Measurements from ENCODE around the gene HBS1L.

DNA sequence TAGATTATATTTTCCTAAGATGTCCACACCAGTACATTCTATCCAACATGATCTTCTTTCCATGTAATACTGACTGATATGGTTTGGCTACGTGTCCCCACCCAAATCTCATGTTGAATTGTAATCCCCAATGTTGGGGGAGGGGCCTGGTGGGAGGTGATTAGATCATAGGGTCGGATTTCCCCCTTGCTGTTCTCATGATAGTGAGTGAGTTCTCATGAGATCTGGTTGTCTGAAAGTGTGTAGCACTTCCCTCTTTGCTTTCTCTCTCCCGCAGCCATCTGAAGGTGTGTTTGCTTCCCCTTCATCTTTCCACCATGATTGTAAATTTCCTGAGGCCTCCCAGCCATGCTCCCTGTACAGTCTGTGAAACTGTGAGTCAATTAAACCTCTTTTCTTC lies 12.2 kb upstream of the HBS1L start:
- TF ChIP-seq, protein P1, sequence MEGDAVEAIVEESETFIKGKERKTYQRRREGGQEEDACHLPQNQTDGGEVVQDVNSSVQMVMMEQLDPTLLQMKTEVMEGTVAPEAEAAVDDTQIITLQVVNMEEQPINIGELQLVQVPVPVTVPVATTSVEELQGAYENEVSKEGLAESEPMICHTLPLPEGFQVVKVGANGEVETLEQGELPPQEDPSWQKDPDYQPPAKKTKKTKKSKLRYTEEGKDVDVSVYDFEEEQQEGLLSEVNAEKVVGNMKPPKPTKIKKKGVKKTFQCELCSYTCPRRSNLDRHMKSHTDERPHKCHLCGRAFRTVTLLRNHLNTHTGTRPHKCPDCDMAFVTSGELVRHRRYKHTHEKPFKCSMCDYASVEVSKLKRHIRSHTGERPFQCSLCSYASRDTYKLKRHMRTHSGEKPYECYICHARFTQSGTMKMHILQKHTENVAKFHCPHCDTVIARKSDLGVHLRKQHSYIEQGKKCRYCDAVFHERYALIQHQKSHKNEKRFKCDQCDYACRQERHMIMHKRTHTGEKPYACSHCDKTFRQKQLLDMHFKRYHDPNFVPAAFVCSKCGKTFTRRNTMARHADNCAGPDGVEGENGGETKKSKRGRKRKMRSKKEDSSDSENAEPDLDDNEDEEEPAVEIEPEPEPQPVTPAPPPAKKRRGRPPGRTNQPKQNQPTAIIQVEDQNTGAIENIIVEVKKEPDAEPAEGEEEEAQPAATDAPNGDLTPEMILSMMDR (IDR thresholded peaks at IDR 0.05): no peak
- no peak for TF ChIP-seq CHD2 (IDR thresholded peaks at IDR 0.05; ENCODE audit: low read length, partially characterized antibody)
- no peak for TF ChIP-seq RXRA (IDR thresholded peaks at IDR 0.05; ENCODE audit: borderline replicate concordance, low read depth)
- TF ChIP-seq, protein P2, sequence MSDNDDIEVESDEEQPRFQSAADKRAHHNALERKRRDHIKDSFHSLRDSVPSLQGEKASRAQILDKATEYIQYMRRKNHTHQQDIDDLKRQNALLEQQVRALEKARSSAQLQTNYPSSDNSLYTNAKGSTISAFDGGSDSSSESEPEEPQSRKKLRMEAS (IDR thresholded peaks at IDR 0.05; ENCODE audit: low read depth): no peak
- no peak for TF ChIP-seq GABPA (IDR thresholded peaks at IDR 0.05; ENCODE audit: low read depth)
- TF ChIP-seq, protein P3, sequence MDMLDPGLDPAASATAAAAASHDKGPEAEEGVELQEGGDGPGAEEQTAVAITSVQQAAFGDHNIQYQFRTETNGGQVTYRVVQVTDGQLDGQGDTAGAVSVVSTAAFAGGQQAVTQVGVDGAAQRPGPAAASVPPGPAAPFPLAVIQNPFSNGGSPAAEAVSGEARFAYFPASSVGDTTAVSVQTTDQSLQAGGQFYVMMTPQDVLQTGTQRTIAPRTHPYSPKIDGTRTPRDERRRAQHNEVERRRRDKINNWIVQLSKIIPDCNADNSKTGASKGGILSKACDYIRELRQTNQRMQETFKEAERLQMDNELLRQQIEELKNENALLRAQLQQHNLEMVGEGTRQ (IDR thresholded peaks at IDR 0.05; ENCODE audit: borderline replicate concordance, low read depth, low read length): no peak
- no peak for TF ChIP-seq TAF1 (IDR thresholded peaks at IDR 0.05; ENCODE audit: borderline replicate concordance, low read depth, low read length)
- no peak for TF ChIP-seq FOXJ3 (CRISPR knock-in tag; IDR thresholded peaks at IDR 0.05)
- TF ChIP-seq EZH2phosphoT487 (IDR thresholded peaks at IDR 0.05; ENCODE audit: borderline replicate concordance, low read depth): no peak
- no peak for TF ChIP-seq JUND (IDR thresholded peaks at IDR 0.05)
- TF ChIP-seq, protein P4, sequence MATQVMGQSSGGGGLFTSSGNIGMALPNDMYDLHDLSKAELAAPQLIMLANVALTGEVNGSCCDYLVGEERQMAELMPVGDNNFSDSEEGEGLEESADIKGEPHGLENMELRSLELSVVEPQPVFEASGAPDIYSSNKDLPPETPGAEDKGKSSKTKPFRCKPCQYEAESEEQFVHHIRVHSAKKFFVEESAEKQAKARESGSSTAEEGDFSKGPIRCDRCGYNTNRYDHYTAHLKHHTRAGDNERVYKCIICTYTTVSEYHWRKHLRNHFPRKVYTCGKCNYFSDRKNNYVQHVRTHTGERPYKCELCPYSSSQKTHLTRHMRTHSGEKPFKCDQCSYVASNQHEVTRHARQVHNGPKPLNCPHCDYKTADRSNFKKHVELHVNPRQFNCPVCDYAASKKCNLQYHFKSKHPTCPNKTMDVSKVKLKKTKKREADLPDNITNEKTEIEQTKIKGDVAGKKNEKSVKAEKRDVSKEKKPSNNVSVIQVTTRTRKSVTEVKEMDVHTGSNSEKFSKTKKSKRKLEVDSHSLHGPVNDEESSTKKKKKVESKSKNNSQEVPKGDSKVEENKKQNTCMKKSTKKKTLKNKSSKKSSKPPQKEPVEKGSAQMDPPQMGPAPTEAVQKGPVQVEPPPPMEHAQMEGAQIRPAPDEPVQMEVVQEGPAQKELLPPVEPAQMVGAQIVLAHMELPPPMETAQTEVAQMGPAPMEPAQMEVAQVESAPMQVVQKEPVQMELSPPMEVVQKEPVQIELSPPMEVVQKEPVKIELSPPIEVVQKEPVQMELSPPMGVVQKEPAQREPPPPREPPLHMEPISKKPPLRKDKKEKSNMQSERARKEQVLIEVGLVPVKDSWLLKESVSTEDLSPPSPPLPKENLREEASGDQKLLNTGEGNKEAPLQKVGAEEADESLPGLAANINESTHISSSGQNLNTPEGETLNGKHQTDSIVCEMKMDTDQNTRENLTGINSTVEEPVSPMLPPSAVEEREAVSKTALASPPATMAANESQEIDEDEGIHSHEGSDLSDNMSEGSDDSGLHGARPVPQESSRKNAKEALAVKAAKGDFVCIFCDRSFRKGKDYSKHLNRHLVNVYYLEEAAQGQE (IDR thresholded peaks at IDR 0.05; ENCODE audit: low read depth, low read length): no peak
- TF ChIP-seq FOXM1 (IDR thresholded peaks at IDR 0.05; ENCODE audit: low read depth): no peak
- no peak for TF ChIP-seq YY1 (IDR thresholded peaks at IDR 0.05; ENCODE audit: low read depth)
- no peak for TF ChIP-seq EP300 (IDR thresholded peaks at IDR 0.05; ENCODE audit: borderline replicate concordance in 1 of 2, low read depth in 1 of 2, low read length in 1 of 2)
